Stimulated activated CD4-positive, alpha-beta T cell treated with anti-CD3 and anti-CD28 coated beads, TNF-alpha, amount 100 ng/mL, for 1 hour (primary cell): ENCODE results near the gene ZNHIT2.

Experiments used
- DNase-seq, 3 donors: peaks; one replicate each; pipeline ENCODE4 v3.0.0-alpha.2; 2020; ENCODE audit warnings: low read depth in 3 of 3, low spot score in 1 of 3

The ZNHIT2 gene

GRCh38 chr11:65134240-65134951, 16.9 kb upstream of the ZNHIT2 start, which contains the start of gene SYVN1:
SYVN1 (minus strand) TSS chr11:65134519; CDS start chr11:65133601, 918 bp downstream.
- DNase-seq: peak; percentile 76 to 84 (median 78)

- DNase-seq: no peak
Observed at GRCh38 chr11:65133724-65134123, 16.2 kb upstream of the ZNHIT2 start.

GRCh38 chr11:65132988-65133700, 15.6 kb upstream of the ZNHIT2 start:
- DNase-seq: peak in 1 of 3 donors; percentile 47

GRCh38 chr11:65132238-65132987, 14.9 kb upstream of the ZNHIT2 start:
- DNase-seq: no peak

- no peak for DNase-seq
Observed at GRCh38 chr11:65131895-65132237, 14.4 kb upstream of the ZNHIT2 start.

GRCh38 chr11:65131417-65131776, 13.9 kb upstream of the ZNHIT2 start:
- DNase-seq: no peak

- DNase-seq: no peak
Observed at GRCh38 chr11:65130631-65131416, 13.3 kb upstream of the ZNHIT2 start.

GRCh38 chr11:65129649-65130441, 12.3 kb upstream of the ZNHIT2 start:
- no peak for DNase-seq

GRCh38 chr11:65128182-65129145, 11.0 kb upstream of the ZNHIT2 start:
- no peak for DNase-seq

GRCh38 chr11:65127473-65128181, 10.1 kb upstream of the ZNHIT2 start:
- no peak for DNase-seq

GRCh38 chr11:65126624-65127274, 9.2 kb upstream of the ZNHIT2 start:
- no peak for DNase-seq

GRCh38 chr11:65125197-65126056, 7.9 kb upstream of the ZNHIT2 start:
- DNase-seq: no peak

GRCh38 chr11:65124480-65125196, 7.1 kb upstream of the ZNHIT2 start:
- DNase-seq: no peak

GRCh38 chr11:65121865-65122696, 4.6 kb upstream of the ZNHIT2 start, which contains the start of the genes FAU and MRPL49:
FAU (minus strand) TSS chr11:65122134; CDS start chr11:65121813, 321 bp downstream.
MRPL49 (plus strand) TSS chr11:65122321; CDS start chr11:65122347, 26 bp downstream.
- peak; percentile 96 for DNase-seq

- no peak for DNase-seq
Observed at GRCh38 chr11:65121447-65121864, 4.0 kb upstream of the ZNHIT2 start.
